Measurements from ENCODE around the gene KRT6B.

DNA sequence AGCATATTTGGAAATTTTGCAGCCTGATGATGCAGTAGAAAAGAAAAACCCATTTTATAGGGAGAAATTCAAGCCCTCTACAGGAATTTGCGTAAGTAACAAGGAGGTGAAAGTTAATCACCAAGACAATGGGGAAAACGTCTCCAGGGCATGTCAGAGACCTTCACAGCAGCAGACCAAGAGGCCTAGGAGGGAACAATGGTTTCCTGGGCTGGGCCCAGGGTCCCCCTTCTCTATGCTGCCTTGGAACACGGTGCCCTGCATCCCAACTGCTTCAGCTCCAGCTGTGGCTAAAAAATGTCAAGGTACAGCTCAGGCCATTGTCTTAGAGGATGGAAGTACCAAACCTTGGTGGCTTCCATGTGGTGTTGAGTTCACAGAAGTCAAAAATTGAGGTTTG, 28.1 kb upstream of the KRT6B start:
- TF ChIP-seq, protein P1, sequence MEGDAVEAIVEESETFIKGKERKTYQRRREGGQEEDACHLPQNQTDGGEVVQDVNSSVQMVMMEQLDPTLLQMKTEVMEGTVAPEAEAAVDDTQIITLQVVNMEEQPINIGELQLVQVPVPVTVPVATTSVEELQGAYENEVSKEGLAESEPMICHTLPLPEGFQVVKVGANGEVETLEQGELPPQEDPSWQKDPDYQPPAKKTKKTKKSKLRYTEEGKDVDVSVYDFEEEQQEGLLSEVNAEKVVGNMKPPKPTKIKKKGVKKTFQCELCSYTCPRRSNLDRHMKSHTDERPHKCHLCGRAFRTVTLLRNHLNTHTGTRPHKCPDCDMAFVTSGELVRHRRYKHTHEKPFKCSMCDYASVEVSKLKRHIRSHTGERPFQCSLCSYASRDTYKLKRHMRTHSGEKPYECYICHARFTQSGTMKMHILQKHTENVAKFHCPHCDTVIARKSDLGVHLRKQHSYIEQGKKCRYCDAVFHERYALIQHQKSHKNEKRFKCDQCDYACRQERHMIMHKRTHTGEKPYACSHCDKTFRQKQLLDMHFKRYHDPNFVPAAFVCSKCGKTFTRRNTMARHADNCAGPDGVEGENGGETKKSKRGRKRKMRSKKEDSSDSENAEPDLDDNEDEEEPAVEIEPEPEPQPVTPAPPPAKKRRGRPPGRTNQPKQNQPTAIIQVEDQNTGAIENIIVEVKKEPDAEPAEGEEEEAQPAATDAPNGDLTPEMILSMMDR (IDR thresholded peaks at IDR 0.05; ENCODE audit: low read depth, low read length) = no peak
- TF ChIP-seq, protein P2, sequence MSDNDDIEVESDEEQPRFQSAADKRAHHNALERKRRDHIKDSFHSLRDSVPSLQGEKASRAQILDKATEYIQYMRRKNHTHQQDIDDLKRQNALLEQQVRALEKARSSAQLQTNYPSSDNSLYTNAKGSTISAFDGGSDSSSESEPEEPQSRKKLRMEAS (IDR thresholded peaks at IDR 0.05; ENCODE audit: low read depth, low read length) = no peak
